Measurements from ENCODE around the gene PHOSPHO1.

Gene PHOSPHO1

DNA sequence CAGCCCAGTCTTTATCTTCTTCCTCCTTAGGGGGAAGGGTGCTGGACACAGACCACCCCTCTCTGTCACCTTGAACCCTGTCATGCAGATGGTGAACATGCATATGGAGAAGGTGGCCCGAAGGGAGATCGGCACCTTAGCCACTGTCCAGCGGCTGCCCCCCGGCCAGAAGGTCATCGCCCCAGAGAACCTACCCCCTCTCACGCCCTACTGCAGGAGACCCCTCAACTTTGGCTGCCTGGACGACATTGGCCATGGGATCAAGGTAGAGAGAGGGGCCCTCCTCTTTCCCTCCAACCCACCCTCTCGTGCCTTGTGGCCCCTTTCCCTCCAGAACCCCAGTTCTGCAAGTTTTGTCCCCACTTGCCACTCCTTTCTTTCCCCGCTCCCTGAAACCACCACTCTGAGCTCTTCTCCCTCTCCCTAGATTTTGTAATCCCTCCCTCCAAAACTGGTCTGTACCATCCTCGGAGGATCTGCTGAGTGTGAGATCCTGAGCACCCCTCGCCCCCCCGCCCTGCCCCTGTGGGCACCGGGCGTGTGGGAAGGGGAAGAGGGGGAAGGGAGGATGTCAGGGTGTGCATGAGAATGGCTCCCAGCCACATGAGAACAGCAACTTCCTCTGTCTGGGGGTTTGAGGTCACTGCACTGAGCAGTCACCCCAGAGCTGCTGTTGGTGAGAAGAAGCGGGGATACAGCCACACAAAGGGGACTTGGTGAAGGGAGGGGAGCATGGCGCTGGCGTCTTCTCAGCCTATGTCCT is 12.8 kb downstream of the PHOSPHO1 start:
- DNase-seq = peak; percentile 46

DNA sequence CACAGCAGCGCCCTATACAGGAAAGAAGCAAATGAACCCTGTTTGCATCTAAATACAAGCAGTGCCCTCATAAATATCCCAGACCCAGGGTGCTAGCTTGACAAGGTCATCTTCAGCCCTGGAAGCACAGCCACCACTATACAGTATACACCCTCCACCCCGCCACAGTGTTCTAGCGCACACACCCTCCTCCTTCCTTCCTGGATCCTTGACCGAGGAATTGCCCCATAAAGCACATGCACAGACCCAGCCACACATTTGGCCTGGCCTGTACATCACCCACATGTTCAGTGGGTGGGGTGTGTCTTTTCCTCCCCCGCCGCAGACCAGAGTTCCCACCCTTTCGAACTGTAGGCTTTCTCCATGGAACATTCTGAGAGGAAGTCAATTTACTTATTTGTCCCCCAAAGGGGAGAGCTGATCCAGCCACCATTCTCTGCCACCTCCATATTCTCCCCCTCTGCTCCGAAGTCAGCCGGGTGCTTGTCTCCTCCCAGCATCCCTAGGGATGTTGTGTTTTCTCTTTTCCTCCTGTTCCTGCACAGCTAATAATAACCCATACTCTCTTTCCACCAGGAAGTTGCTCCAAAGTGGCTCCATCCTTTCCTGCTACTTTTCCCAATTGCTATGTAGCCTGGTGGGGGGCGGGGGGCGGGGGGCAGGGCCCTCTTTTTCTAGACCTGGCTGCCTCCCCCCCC is 13.5 kb downstream of the PHOSPHO1 start:
- DNase-seq = no peak

DNA sequence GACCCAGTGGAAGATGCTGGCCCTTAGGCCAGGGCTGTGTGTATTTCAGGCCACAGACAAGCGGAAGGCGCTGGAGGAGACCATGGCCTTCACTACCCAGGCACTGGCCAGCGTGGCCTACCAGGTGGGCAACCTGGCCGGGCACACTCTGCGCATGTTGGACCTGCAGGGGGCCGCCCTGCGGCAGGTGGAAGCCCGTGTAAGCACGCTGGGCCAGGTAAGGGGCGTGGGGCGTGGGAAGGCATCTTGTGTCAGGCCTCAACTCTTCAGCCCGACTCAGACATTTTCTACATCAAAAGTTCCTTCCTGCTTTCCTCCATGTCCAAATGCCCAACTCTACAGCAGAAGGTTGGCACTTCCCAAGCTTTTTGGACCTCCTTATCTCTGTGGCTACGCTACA is 14.1 kb downstream of the PHOSPHO1 start:
- no peak for DNase-seq

DNA sequence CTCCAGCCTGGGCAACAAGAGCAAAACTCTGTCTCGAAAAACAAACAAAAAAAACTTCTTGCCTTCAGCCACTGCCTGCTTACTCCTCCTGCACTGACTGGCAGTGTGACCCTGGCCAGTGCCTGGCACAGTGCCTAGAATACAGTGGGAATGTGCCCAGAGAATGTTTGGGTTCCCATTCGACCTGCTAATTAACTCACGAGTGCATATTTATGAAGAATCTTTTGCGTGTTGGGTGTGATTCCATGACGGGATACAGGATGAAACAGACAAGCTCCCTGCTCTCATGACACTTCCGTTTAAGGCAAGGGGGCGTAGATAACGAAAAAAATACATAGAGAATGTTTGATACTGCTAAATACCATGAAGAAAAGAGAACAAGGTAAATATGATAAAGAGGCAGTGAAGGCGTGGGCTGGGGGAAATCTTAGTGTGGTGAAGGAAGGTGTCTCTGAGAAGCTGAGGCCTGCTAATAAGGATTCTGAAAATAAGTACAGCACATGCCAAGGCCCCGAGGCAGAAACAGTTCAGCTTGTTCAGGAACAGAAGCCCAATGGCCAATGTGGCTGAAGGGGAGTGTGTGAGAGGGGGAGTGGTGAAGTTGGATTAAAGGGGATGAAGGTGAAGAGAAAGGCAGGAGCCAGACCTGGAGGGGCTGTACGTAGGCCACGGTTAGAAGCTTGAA is 15.8 kb downstream of the PHOSPHO1 start:
- DNase-seq = no peak

DNA sequence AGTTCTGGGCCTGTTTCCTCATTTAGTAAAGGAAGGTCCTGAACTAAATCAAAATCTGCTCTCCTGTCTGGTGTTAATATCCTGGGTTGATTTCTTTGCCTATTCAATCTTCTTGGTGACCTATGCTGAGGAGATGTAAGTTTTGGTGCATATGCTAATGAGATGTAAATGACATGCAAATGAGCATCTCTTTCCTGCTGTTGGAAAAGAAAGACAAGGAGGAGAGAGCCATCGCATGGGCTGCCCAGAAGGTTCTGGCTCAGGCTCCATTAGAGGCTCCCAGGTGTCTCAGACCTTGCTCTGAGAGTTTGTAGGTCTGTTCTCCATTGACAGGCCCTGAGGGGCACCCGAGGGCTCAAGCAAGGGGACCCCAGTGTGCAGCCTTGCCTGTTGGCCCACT is 16.7 kb downstream of the PHOSPHO1 start:
- DNase-seq = no peak

DNA sequence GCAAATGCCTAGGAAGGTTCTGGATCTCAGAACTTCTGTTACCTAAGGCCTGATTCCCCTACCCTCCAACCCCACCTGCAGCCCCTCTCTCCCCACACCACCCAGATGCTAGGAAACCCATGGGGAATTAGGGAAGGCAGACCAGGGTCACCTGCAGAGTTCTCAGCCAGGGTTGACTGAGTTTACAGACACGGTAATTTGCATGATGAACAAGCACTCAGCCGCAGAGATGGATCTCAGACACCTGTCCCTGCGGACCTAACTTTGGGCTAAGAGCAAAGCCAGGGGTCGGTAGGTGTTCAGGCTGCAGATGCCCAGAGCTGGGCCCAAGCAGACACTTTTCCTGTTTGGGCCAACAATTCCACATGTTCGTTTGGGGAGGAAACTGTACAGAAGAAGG is 17.2 kb downstream of the PHOSPHO1 start:
- DNase-seq = no peak

DNA sequence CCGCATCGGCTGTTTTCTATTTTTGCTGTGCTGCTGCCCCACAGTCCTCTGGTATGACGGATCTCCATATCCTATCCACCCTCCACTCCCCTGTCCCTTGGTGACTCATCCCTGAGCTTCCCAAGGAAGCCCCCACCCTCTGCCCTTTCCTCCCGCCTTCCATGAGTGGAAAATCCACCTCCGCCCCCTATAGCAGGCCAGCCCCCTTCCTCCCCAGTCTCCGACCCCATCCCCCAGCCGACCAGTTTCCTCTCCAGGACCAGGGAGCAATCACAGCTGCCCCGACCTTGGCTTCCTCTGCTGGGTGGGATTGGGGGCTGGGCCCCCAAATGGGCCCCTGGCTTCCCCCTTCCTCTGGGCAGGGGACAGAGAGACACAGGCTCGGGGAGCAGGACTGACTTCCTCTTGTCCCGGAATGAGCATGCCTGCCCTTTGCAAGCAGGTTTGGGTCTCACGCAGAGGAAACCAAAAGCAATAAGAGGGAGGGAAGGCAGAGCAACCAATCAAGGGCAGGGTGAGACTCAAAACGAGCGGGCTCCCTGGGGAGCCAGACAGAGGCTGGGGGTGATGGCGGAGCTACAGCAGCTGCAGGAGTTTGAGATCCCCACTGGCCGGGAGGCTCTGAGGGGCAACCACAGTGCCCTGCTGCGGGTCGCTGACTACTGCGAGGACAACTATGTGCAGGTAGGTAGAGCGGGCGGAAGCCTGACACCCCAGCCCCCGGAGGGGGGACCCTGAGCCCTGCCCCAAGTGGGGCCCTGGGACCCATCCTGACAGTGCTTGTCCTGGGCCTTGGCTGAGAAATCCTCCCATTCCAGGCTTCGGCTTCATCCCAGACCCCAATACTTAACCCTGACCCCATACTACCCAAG is 20.2 kb downstream of the PHOSPHO1 start, which contains the start of the genes ABI3 and GNGT2:
TSS of gene ABI3 (plus strand) at position 550 of the 872 bp plus-strand sequence. CDS start at position 568, 18 bp downstream.
TSS of gene GNGT2 (minus strand) at position 417 of the 872 bp plus-strand sequence. CDS start 3,152 bp downstream, outside the sequence.
- DNase-seq = peak; percentile 61

DNA sequence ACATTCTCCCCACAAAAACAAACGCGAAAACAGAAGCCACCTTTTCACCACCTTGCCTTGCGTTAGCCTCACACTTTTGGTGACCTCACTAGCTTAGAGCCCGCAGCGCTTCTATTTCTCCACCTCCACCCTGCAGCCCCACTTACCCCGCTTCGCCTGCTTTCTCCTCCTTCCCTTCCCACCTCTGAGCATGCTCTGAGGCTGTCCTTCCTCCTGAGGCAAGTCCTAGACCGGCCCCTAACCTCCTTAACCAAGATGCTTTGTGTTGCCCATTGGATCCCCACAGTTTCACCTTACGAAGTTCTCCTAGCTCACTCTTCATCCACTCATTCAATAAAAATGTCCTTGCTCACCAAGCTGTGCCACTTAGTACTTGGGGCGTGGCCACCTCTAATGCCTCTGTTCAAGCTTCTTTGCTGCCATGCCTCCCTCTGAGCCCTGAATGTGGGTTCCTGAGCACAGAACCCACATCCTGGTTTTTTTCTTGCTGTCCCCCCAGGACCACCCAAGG is 21.5 kb downstream of the PHOSPHO1 start:
- DNase-seq = no peak

DNA sequence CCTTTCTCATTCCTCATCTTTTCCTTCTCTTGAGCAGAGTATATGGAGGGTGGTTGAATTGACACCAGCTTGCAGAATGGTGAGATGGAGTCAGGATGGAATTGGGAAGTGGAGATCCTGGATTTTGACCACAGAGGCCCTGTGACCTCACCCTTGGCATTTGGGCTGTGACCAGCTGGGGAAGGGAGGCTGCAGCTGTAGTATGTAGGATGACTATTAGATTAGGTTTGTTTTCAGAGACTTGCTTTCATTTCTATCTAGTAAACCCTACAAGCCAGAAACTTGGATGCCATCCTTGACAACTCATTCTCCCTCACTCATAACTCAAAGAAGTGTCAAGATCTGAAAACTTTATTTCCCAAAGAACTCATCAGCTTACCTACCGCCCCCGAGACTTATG is 26.1 kb downstream of the PHOSPHO1 start:
- DNase-seq = no peak

DNA sequence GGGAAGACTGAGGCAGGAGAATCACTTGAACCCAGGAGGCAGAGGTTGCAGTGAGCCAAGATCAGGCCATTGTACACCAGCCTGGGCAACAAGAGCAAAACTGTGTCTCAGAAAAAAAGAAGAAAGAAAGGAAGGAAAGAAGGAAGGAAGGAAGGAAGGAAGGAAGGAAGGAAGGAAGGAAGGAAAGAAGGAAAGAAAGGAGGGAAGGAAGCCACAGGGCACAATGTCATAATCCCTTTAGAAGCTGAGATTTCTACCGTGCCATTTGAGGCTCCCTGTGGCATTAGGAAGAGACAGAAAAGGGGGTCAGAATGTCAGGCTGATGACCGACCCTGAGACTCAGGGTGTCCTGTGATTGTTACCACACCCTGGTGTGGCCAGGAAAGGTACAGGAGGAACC is 26.8 kb downstream of the PHOSPHO1 start:
- DNase-seq = no peak

DNA sequence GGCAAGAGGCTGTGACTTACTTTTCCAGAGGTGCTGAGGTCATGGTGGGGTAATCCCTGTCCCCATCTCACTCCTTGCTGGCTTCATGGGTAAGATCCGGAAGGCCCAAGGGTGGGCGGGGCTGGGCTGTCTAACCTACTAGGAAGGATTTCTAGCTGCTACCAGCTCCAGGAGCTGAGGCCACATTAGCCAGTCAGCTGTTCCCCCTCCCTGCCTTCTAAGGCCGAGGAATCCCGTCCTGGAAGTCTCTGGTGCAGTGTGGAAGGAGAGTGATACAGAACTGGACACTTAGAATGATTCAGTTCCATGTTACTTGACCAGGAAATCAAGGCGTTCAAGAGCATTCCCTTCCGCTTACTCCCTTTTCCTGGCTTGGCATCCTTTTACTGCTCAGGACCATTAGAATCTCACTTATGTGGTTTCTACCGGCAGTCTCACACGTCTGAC is 29.1 kb downstream of the PHOSPHO1 start:
- no peak for DNase-seq

DNA sequence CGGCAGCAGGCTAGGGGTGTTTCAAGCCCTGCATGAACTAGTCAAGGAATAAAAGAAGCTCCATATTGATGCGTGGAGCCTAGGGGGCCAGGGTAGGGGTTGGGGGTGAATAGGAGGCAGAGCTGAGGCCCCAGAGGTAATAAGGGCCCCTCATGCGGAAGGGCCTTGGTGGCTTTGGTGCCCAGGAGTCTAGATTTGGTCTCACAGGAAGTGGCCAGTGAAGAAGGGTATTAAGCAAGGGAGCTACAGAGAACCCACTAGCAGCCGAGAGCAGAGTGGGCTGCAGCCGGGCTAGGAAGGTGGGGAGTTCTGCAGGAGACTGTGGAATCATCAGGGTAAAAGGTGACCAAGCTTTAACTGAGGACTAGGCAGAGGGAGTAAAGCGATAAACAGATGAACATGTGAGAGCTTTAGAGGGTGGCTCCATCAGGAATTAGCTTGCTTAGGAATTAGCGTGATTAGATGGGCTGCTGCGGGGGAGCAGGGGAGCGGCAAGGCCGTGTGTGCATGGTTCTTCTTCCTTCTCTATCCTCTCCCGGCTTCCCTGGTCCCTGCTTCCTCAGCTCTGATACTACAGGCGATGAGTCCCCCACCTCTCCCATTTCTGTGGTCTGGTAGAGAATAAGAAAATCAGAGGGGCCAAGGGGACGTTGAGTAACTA is 30.0 kb downstream of the PHOSPHO1 start:
- DNase-seq = no peak

DNA sequence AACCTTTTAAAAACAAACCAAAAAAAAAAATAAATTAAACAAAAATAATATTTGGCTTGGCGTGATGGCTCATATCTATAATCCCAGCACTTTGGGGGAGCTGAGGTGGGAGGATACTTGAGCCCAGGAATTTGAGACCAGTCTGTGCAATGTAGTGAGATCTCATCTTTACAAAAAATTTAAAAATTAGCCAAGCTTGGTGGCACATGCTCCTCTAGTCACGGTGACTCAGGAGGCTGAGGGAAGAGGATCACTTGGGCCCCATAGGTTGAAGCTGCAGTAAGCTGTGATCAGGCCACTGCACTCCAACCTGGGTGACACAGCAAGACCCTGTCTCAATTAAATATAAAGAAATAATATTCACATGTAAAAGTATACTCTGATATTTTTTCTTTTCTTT is 32.4 kb downstream of the PHOSPHO1 start:
- no peak for DNase-seq

DNA sequence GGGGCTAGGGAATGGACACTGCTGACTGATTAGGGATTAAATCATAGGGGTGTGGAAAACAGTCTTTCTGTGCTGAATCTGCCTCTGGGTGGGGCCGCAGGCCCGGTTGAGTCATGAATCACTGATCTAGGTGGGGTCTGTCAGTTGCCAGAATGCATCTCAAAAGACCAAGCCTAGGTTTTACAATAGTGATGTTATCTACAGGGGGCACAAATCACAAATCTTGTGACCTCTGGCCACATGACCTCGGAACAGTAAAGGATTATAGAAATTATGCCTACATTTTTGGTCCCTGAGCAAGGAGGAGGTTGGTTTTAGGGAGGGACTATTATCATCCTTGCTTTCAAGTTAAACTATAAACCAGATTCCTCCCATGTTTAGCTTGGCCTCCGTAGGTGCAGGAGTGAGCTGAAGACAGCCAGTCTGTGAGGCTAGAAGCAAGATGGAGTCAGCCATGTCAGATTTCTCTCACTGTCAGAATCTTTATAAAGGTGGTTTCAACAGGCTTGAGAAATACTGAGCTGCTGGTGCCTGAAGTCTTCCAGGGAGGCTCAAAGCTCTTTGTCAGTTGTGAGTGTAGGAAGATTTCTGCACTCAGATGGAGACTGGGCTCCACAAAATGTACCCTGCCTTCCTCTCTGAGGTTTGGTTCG is 33.1 kb downstream of the PHOSPHO1 start:
- DNase-seq = no peak

DNA sequence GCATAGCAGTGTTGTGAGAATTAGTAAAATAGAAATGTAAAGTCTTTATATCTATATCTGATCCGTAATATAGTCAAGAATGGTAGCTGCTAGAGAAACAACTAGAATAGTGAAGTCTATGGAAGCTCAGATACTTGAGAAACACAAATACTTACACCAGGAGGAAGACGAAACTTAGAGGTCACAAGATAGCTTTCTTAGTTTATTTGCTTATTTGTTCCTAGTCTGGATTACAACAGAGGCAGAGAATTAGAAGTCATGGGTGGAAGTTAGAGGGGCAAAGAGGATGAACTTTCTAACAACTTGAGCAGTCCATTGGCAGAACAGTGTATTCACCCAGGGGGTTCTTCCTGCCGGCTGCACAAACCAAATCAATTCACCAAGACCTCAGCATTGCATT is 34.1 kb downstream of the PHOSPHO1 start:
- DNase-seq = no peak

DNA sequence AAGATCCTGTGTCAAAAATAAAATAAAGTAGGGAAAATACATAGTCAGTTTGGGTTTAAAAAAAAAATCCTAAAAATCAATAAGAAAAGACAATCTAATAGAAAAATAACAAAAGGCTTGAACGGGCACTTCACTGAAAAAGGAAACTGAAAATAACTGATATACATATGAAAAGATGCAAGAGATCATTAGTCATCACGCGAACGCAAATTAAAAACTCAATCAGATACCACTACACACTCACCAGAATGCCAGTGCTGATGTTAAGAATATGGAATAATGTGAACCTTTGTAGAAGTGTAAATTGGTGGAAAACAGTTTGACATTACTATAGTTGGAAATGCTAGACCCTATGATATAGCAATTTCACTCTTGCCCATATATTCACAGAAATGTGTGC is 34.8 kb downstream of the PHOSPHO1 start:
- no peak for DNase-seq

DNA sequence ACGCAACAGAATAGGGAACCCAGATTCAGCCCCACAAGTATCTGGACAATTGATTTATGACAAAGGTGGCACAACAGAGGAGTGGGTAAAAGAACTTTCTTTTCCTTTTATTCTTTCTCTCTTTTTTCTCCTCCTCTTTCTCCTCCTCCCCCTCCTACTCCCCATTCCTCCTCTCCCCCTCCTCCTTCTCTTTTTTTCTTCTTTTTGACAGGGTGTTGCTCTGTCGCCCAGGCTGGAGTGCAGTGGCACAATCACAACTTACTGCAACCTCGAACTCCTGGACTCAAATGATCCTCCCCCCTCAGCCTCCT is 36.3 kb downstream of the PHOSPHO1 start:
- DNase-seq = no peak

DNA sequence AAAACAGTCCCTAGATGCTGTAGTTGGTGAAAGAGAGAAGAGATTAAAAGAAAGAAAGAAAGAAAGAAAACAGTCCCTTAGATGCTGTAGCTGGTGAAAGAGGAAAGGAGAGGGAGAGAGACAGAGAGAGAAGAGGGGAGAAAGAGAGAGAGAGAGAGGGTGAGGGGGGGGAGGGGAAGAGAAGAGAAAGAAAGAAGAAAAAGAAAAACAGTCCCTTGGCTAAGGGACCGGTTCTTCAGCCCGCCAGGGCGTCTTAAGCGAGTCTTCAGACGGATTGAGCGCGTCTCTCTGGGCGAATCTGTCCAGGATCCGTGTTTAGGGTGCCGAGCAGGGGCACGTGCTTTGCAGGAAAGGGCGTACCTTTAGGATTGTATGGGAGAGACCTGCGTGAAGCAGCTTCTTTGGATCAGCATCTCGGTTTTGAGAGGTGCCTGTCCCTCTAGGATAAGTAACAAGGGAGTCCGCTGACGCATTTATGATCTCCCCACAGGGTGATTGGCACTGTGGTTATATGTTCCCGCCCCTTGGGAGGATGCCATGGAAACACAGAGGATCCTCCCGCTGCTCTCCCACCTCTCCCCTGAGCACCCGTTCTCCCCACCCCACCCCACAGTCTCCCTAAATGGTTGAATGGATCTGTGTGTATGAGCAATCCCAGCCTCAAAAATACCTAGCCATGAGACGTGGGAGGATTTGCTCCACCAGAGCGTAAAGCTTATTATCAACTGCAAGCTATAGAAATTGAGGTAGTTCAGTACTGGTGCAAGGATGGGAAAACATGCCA is 36.9 kb downstream of the PHOSPHO1 start:
- peak; percentile 51 for DNase-seq

DNA sequence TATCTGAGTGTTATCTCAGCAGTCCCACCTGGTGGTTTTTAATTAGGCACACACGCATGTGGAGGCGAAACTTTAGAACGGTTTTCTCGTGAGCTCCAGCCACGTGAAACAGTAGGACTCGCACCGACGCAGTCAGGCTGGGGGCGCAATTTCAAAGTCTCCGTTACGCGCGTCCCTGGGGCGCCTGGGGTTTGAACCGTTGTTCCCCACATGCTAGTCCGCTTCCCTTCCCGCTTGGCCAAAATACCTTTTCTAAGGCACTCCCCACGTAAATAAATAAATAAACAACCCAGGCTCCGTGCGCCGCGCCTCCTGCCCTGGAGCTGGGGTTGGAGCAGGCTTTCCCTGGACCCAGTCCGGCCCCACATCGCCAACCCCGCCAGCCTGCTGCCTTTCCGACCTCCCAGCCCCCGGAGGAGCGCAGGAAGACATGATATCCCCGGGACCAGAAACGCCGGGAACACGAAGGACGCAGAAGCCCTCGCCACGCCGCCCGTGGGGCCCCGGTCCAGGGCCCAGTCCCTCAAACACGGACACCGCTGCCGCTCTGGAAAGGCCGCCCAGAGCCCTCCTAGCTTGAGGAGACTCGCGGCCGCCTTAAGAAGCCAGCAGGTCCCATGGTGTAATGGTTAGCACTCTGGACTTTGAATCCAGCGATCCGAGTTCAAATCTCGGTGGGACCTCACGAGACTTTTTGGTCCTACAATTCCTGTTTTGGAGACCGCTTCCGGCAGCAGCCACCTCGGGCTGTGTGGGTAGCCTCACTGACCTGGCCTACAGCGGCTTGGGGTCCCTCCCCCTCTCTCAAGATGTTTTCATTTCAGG is 38.5 kb downstream of the PHOSPHO1 start:
- peak; percentile 99 for DNase-seq

All from right forelimb (tissue), 1 donor.